HUDEP-2 (cell line): ENCODE data around the gene MAP7.

ENCODE experiments used
- DNase-seq, 76 experiments: peaks; one replicate each; lab custom pipeline; 2025; ENCODE audit not compliant: unreplicated experiment in 76 of 76; lab: John Stamatoyannopoulos, UW

The MAP7 gene

GRCh38 chr6:136429264-136430065 is 120.8 kb downstream of the MAP7 start:
- no peak for DNase-seq

GRCh38 chr6:136427378-136427717 is 122.9 kb downstream of the MAP7 start:
- DNase-seq: no peak

- no peak for DNase-seq
Observed at GRCh38 chr6:136426627-136427377, 123.4 kb downstream of the MAP7 start.

- no peak for DNase-seq
Observed at GRCh38 chr6:136425793-136426192, 124.4 kb downstream of the MAP7 start.

- DNase-seq: no peak
Observed at GRCh38 chr6:136424901-136425300, 125.3 kb downstream of the MAP7 start.

- no peak for DNase-seq
Observed at GRCh38 chr6:136424450-136424849, 125.8 kb downstream of the MAP7 start.

GRCh38 chr6:136421537-136422158 is 128.6 kb downstream of the MAP7 start:
- DNase-seq: no peak

- DNase-seq: no peak
Observed at GRCh38 chr6:136420853-136421252, 129.4 kb downstream of the MAP7 start.

- DNase-seq: no peak
Observed at GRCh38 chr6:136415351-136416007, 134.7 kb downstream of the MAP7 start.

GRCh38 chr6:136412410-136412809 is 137.8 kb downstream of the MAP7 start:
- no peak for DNase-seq

GRCh38 chr6:136411453-136412354 is 138.5 kb downstream of the MAP7 start:
- DNase-seq: no peak

- DNase-seq: no peak
Observed at GRCh38 chr6:136411025-136411325, 139.2 kb downstream of the MAP7 start.

- no peak for DNase-seq
Observed at GRCh38 chr6:136410201-136411024, 139.8 kb downstream of the MAP7 start.

GRCh38 chr6:136409597-136409996 is 140.6 kb downstream of the MAP7 start:
- DNase-seq: no peak

- DNase-seq: no peak
Observed at GRCh38 chr6:136408204-136408603, 142.0 kb downstream of the MAP7 start.

- peak in 1 of 76 experiments; percentile 14 for DNase-seq
Observed at GRCh38 chr6:136405420-136406029, 144.7 kb downstream of the MAP7 start.

- DNase-seq: no peak
Observed at GRCh38 chr6:136404627-136405419, 145.4 kb downstream of the MAP7 start.

- no peak for DNase-seq
Observed at GRCh38 chr6:136404007-136404406, 146.2 kb downstream of the MAP7 start.
